HEK293 (cell line): Measurements from ENCODE around the gene PCDH15.

Experiments
- CTCF ChIA-PET: fragments of 350-600 bp; formaldehyde crosslinking; extraction: SDS; loops from one replicate; lab custom pipeline; 2021; ENCODE audit warnings: antibody characterized with exemption; lab: Yijun Ruan, JAX
- POLR2A ChIA-PET: fragments of 300-600 bp; formaldehyde crosslinking; extraction: SDS; loops from one replicate; lab custom pipeline; 2020; ENCODE audit warnings: antibody characterized with exemption, inconsistent platforms; lab: Yijun Ruan, JAX
- H3K27ac ChIP-seq: fragments of 200-500 bp; sonication (Bioruptor generic); 2 replicates; pipeline ENCODE4 v1.5.1; 2014; ENCODE audit warnings: low read depth, low read length, control low read depth, inconsistent platforms; ENCODE audit errors: extremely low read depth
- H3K36me3 ChIP-seq, 2 experiments: fragments of 200-500 bp in 1 of 2; sonication (Bioruptor generic) in 1 of 2; 1 replicate in 1 of 2; 2 replicates in 1 of 2; pipeline ENCODE4 v1.5.1; 2014 to 2017; ENCODE audit warnings: inconsistent platforms in 2 of 2, low read length in 2 of 2; ENCODE audit not compliant: control insufficient read depth in 2 of 2, insufficient read depth in 1 of 2
- H3K4me1 ChIP-seq: fragments of 200-500 bp; sonication (Bioruptor generic); 2 replicates; pipeline ENCODE4 v1.5.1; 2014; ENCODE audit warnings: mild to moderate bottlenecking, low read length, inconsistent platforms; ENCODE audit not compliant: control insufficient read depth, insufficient read depth
- H3K4me3 ChIP-seq: 2 replicates; pipeline ENCODE4 v1.5.1; 2011; ENCODE audit warnings: low read depth, mild to moderate bottlenecking, control low read depth, low read length, moderate library complexity
- H3K9me3 ChIP-seq: fragments of 200-500 bp; sonication (Bioruptor generic); 2 replicates; pipeline ENCODE4 v1.5.1; 2014; ENCODE audit warnings: low read depth, low read length, inconsistent platforms; ENCODE audit not compliant: control insufficient read depth, insufficient read depth
- BCL11B ChIP-seq: fragments of 450-650 bp; formaldehyde crosslinking; IDR thresholded peaks from 2 replicates; pipeline ENCODE4 v1.5.1; 2016; ENCODE audit warnings: low read depth, missing biosample characterization, missing genetic modification characterization
- HOXC10 ChIP-seq: sonication (generic); formaldehyde crosslinking; IDR thresholded peaks from 2 replicates; pipeline ENCODE4 v1.8.1; 2023; ENCODE audit warnings: mild to moderate bottlenecking, missing genetic modification reagents
- KLF7 ChIP-seq: fragments of 450-650 bp; formaldehyde crosslinking; IDR thresholded peaks from 2 replicates; pipeline ENCODE4 v1.5.1; 2016; ENCODE audit warnings: missing biosample characterization, missing genetic modification characterization, borderline replicate concordance
- RBAK ChIP-seq: fragments of 450-650 bp; formaldehyde crosslinking; IDR thresholded peaks from 2 replicates; pipeline ENCODE4 v1.5.1; 2016; ENCODE audit warnings: missing biosample characterization, missing genetic modification characterization
- YY2 ChIP-seq: fragments of 450-650 bp; formaldehyde crosslinking; IDR thresholded peaks from 2 replicates; pipeline ENCODE4 v1.5.1; 2016; ENCODE audit warnings: missing biosample characterization, missing genetic modification characterization
- ZBTB7A ChIP-seq: fragments of 450-650 bp; formaldehyde crosslinking; IDR thresholded peaks from 2 replicates; pipeline ENCODE4 v1.5.1; 2016; ENCODE audit warnings: low read depth, missing biosample characterization, missing genetic modification characterization
- ZNF114 ChIP-seq: fragments of 450-650 bp; formaldehyde crosslinking; IDR thresholded peaks from 2 replicates; pipeline ENCODE4 v1.5.0; 2017; ENCODE audit warnings: missing biosample characterization, missing genetic modification characterization
- ZNF19 ChIP-seq: fragments of 450-650 bp; formaldehyde crosslinking; IDR thresholded peaks from 2 replicates; pipeline ENCODE4; 2016; ENCODE audit warnings: missing biosample characterization, missing genetic modification characterization, low read depth
- ZNF324 ChIP-seq: fragments of 450-650 bp; formaldehyde crosslinking; IDR thresholded peaks from 2 replicates; pipeline ENCODE4 v1.5.1; 2016; ENCODE audit warnings: missing biosample characterization, missing genetic modification characterization
- ZNF391 ChIP-seq: fragments of 450-650 bp; formaldehyde crosslinking; IDR thresholded peaks from 2 replicates; pipeline ENCODE4 v1.5.1; 2016; ENCODE audit warnings: low read depth, missing biosample characterization, missing genetic modification characterization, borderline replicate concordance
- ZNF521 ChIP-seq: fragments of 450-650 bp; formaldehyde crosslinking; IDR thresholded peaks from 2 replicates; pipeline ENCODE4 v1.5.1; 2017; ENCODE audit warnings: missing biosample characterization, mild to moderate bottlenecking, missing genetic modification characterization
- ZNF530 ChIP-seq: fragments of 450-650 bp; formaldehyde crosslinking; IDR thresholded peaks from 2 replicates; pipeline ENCODE4 v1.5.1; 2016; ENCODE audit warnings: low read depth, missing biosample characterization, missing genetic modification characterization
- ZNF548 ChIP-seq: fragments of 450-650 bp; formaldehyde crosslinking; IDR thresholded peaks from 2 replicates; pipeline ENCODE4 v1.5.1; 2016; ENCODE audit warnings: missing biosample characterization, missing genetic modification characterization
- ZNF560 ChIP-seq: fragments of 450-650 bp; formaldehyde crosslinking; IDR thresholded peaks from 2 replicates; pipeline ENCODE4 v1.5.1; 2017; ENCODE audit warnings: missing biosample characterization, missing genetic modification characterization, borderline replicate concordance
- ZNF571 ChIP-seq: fragments of 450-650 bp; formaldehyde crosslinking; IDR thresholded peaks from 2 replicates; pipeline ENCODE4 v1.5.0; 2017; ENCODE audit warnings: missing biosample characterization, missing genetic modification characterization
- ZNF670 ChIP-seq: fragments of 450-650 bp; formaldehyde crosslinking; IDR thresholded peaks from 2 replicates; pipeline ENCODE4 v1.5.1; 2016; ENCODE audit warnings: missing biosample characterization, missing genetic modification characterization, low read depth
- ZNF747 ChIP-seq: fragments of 450-650 bp; formaldehyde crosslinking; IDR thresholded peaks from 2 replicates; pipeline ENCODE4 v1.5.1; 2016; ENCODE audit warnings: missing biosample characterization, missing genetic modification characterization
- ZNF785 ChIP-seq: fragments of 450-650 bp; formaldehyde crosslinking; IDR thresholded peaks from 2 replicates; pipeline ENCODE4 v1.5.1; 2016; ENCODE audit warnings: missing biosample characterization, missing genetic modification characterization
- ZXDB ChIP-seq: fragments of 450-650 bp; formaldehyde crosslinking; IDR thresholded peaks from 2 replicates; pipeline ENCODE4 v1.5.1; 2016; ENCODE audit warnings: missing biosample characterization, missing genetic modification characterization
- TF ChIP-seq, protein P1 (sequence below): fragments of 450-650 bp; IDR thresholded peaks from 2 replicates; pipeline ENCODE4 v1.5.1; 2018; ENCODE audit warnings: missing biosample characterization, missing genetic modification characterization
- TF ChIP-seq, protein P2 (sequence below): fragments of 450-650 bp; formaldehyde crosslinking; IDR thresholded peaks from 2 replicates; pipeline ENCODE4 v1.5.1; 2016; ENCODE audit warnings: missing biosample characterization, missing genetic modification characterization
- TF ChIP-seq, protein P3 (sequence below): fragments of 450-650 bp; formaldehyde crosslinking; IDR thresholded peaks from 2 replicates; pipeline ENCODE4 v1.5.1; 2016; ENCODE audit warnings: missing biosample characterization, missing genetic modification characterization

The PCDH15 gene

DNA sequence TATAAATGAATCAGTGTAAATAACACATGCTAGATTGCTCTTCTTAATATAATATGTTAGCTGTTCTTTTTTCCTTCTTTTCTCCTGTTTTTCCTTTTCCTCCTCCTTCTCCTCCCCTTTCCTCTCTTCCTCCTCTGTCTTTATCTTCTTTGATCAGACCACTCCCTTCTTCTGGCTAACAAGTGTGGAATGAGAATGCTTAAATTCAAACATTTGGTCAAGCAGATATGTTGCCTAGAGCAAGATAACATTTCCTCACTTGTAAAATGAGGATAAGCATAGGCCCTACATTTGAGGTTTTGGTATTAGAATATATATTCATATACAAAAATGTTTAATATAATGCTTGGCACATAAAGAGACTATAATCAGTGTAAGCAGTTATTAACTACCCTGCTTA lies 299.1 kb downstream of the PCDH15 start:
- Histone ChIP-seq H3K36me3 (no peaks in the 10 kb centered on the region), H3K4me1 (no peaks in the 10 kb centered on the region), H3K27ac (no peak overlapping the region), H3K4me3 (no peak overlapping the region), H3K9me3 (no peaks in the 10 kb centered on the region)
- TF ChIP-seq RBAK (tag by site-specific recombination) (no peak), ZXDB (tag by site-specific recombination) (no peak), ZNF19 (tag by site-specific recombination) (no peak), ZNF548 (tag by site-specific recombination) (no peak), ZNF391 (tag by site-specific recombination) (no peak), ZNF114 (no peak), ZNF530 (tag by site-specific recombination) (no peak), ZNF747 (no peak), HOXC10 (CRISPR knock-in tag) (no peak), ZNF670 (tag by site-specific recombination) (no peak), ZNF571 (tag by site-specific recombination) (no peak)
- TF ChIP-seq, protein P1, sequence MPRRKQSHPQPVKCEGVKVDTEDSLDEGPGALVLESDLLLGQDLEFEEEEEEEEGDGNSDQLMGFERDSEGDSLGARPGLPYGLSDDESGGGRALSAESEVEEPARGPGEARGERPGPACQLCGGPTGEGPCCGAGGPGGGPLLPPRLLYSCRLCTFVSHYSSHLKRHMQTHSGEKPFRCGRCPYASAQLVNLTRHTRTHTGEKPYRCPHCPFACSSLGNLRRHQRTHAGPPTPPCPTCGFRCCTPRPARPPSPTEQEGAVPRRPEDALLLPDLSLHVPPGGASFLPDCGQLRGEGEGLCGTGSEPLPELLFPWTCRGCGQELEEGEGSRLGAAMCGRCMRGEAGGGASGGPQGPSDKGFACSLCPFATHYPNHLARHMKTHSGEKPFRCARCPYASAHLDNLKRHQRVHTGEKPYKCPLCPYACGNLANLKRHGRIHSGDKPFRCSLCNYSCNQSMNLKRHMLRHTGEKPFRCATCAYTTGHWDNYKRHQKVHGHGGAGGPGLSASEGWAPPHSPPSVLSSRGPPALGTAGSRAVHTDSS = no peak
- TF ChIP-seq, protein P2, sequence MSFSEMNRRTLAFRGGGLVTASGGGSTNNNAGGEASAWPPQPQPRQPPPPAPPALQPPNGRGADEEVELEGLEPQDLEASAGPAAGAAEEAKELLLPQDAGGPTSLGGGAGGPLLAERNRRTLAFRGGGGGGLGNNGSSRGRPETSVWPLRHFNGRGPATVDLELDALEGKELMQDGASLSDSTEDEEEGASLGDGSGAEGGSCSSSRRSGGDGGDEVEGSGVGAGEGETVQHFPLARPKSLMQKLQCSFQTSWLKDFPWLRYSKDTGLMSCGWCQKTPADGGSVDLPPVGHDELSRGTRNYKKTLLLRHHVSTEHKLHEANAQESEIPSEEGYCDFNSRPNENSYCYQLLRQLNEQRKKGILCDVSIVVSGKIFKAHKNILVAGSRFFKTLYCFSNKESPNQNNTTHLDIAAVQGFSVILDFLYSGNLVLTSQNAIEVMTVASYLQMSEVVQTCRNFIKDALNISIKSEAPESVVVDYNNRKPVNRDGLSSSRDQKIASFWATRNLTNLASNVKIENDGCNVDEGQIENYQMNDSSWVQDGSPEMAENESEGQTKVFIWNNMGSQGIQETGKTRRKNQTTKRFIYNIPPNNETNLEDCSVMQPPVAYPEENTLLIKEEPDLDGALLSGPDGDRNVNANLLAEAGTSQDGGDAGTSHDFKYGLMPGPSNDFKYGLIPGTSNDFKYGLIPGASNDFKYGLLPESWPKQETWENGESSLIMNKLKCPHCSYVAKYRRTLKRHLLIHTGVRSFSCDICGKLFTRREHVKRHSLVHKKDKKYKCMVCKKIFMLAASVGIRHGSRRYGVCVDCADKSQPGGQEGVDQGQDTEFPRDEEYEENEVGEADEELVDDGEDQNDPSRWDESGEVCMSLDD (tag by site-specific recombination) = no peak
- POLR2A ChIA-PET = no interaction called here
- CTCF ChIA-PET = no interaction called here

DNA sequence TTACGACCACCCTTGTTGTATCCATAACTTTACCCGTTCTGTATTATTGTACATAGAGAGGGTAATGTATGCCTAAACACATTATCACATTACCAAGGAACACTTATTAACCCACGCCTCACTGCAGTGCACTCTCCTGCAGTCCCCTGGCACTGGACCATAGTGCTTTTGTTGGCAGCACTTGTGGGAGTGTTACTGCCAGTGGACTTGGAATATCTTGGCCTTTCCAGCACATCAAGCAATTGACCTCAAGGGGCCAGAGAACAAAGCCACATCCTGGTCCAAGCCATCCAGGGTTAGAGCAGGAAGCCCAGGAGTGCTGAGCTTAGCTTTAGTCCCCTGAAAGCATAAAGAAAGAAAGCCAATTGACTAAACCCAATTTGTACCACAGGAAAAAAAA lies 304.2 kb downstream of the PCDH15 start:
- CTCF ChIA-PET = no interaction called here
- Histone ChIP-seq H3K36me3 (no peaks in the 10 kb centered on the region), H3K4me1 (no peaks in the 10 kb centered on the region), H3K4me3 (no peak overlapping the region), H3K27ac (no peak overlapping the region), H3K9me3 (no peaks in the 10 kb centered on the region)
- TF ChIP-seq, protein P3, sequence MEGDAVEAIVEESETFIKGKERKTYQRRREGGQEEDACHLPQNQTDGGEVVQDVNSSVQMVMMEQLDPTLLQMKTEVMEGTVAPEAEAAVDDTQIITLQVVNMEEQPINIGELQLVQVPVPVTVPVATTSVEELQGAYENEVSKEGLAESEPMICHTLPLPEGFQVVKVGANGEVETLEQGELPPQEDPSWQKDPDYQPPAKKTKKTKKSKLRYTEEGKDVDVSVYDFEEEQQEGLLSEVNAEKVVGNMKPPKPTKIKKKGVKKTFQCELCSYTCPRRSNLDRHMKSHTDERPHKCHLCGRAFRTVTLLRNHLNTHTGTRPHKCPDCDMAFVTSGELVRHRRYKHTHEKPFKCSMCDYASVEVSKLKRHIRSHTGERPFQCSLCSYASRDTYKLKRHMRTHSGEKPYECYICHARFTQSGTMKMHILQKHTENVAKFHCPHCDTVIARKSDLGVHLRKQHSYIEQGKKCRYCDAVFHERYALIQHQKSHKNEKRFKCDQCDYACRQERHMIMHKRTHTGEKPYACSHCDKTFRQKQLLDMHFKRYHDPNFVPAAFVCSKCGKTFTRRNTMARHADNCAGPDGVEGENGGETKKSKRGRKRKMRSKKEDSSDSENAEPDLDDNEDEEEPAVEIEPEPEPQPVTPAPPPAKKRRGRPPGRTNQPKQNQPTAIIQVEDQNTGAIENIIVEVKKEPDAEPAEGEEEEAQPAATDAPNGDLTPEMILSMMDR (tag by site-specific recombination) = no peak
- TF ChIP-seq ZNF560 (tag by site-specific recombination) (no peak), KLF7 (no peak), ZNF521 (tag by site-specific recombination) (no peak), ZNF785 (tag by site-specific recombination) (no peak), ZBTB7A (tag by site-specific recombination) (no peak), RBAK (tag by site-specific recombination) (no peak), BCL11B (tag by site-specific recombination) (no peak), ZNF324 (tag by site-specific recombination) (no peak), YY2 (tag by site-specific recombination) (no peak)
- POLR2A ChIA-PET = no interaction called here
